CD4-positive, alpha-beta T cell treated with Interleukin-15 for 1 hour (primary cell): ENCODE data around the gene EYA4.
"Not testable (repeated sequence)": the region's sequence is repeated elsewhere in the genome, so short reads cannot be mapped to it uniquely, and the experiment has no call there.

ENCODE experiments used
- DNase-seq: peaks from one replicate; pipeline ENCODE4 v3.0.0-alpha.2; 2020

Gene EYA4

GRCh38 chr6:133353061-133353460 is 111.9 kb downstream of the EYA4 start:
- no peak for DNase-seq

DNA sequence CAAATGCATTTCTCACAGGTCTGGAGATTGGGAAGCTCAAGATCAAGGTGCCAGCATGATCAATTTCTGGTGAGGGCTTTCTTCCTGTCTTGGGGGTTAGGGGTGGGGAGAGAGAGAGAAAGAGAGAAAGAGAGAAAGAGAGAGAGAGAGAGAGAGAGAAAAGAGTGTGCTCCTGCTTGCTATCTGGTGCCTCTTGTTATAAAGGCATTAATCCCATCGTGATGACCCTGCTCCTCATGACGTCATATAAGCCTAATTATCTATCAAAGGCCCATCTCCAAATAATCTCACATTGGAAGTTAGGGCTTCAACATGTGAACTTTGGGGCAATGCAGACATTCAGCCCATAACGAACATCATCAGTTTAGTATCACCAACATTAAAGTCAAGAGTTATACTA is 114.8 kb downstream of the EYA4 start:
- no peak for DNase-seq

DNA sequence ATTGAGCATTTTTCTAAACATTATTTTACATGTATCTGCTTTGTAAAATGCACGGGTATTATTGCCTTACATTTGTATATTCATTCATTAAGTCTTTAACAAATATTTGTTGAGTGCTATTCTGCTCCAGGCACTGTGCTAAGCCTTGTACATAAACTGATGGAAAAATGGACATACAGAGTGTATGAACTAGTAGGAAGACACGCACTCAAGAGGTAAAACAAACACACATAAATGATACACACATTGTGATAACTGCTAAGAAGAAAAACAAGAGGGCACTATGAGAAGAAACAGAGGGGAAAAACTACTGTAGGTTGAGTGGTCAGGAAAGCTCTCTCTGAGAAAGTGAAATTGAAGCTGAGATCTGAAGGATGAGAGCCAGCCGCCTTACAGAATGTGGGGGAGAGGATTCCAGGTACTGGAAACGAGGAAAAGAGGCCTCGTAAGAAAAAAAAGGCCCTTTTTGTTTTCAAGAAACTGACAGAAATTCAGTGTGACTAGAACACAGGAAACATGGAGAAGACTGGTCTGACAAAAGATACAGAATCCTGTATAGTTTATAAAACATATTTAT is 117.5 kb downstream of the EYA4 start:
- no peak for DNase-seq

- DNase-seq = no peak
Measured at GRCh38 chr6:133359256-133359655, 118.1 kb downstream of the EYA4 start.

GRCh38 chr6:133359760-133360159 is 118.6 kb downstream of the EYA4 start:
- no peak for DNase-seq

- no peak for DNase-seq
Measured at GRCh38 chr6:133360194-133360593, 119.0 kb downstream of the EYA4 start.

DNA sequence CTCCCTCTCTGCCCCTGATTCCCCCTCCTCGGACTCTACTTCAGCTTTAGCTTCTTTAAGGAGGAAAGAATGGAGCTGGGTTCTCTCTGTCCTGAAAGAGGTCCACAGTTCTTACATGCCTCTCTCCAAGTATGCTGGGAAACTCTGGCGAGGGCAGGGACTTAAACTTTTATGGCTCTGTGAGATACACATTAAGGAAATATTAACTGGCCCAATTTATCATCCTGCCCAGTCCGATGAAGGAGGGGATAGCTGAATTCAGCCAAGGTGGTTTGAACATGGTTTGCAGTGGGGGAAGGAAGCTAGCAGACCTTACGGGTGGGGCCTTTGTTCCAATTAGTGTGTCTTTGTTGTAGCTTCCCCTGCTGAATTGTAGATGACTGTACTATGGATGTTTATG is 121.7 kb downstream of the EYA4 start:
- DNase-seq = no peak

- no peak for DNase-seq
Measured at GRCh38 chr6:133368664-133369063, 127.5 kb downstream of the EYA4 start.

- no peak for DNase-seq
Measured at GRCh38 chr6:133369773-133370272, 128.7 kb downstream of the EYA4 start.

DNA sequence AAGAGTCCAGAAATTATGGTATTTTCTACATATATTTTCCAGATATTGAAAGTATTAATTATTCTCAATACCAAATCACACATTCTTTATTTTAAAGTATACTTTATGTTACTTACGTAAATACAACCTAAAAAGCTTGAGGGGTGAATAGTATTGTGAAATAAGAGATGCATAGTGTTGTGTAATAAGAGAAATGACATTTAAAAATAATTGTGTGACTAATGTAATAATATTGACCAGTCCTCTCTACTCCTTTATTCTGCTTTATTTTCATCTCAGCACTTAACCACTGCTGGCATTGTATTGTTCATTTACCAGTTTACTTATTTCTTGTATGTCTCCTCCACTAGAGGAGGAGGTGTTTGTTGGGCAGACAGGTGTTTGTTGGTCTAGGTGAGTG is 135.6 kb downstream of the EYA4 start:
- no peak for DNase-seq

DNA sequence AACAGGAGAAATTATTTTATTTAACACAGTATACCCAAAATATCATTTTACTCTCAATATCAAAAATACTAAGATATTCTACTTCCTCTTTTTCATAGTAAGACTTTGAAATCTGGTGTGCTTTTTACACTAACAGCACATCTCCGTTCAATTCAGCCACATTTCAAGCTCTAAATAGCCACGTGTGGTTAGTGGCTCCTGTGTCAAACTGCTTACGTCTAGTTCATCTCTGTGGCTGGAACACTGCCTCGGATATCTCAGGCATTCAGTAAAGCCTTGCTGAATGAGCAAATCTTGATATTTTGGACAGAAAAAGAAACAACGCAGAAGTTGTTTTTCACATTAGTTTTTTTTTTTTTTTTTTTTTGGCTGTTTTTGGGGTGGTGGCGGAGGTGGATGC is 136.1 kb downstream of the EYA4 start:
- DNase-seq = no peak

DNA sequence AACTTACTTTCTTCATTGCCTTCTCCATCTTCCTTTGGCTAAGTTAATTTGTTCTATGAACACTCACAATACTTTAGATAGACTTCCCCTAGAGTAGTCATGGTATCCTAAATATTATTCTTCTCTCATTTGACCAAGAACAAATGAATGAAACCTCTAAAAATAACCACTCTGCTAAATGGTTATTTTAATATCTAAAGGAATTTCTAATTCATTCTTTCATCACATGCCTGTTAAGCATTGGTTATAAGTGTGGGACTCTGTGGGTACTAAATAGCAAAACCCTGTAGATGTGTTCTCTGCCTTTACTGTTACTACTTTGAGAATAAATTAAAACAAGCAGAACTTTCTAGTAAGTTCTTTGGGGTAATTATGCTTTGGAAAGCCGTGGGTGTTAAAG is 138.9 kb downstream of the EYA4 start:
- no peak for DNase-seq

- no peak for DNase-seq
Measured at GRCh38 chr6:133380723-133381122, 139.6 kb downstream of the EYA4 start.

- DNase-seq = no peak
Measured at GRCh38 chr6:133388731-133389130, 147.6 kb downstream of the EYA4 start.

DNA sequence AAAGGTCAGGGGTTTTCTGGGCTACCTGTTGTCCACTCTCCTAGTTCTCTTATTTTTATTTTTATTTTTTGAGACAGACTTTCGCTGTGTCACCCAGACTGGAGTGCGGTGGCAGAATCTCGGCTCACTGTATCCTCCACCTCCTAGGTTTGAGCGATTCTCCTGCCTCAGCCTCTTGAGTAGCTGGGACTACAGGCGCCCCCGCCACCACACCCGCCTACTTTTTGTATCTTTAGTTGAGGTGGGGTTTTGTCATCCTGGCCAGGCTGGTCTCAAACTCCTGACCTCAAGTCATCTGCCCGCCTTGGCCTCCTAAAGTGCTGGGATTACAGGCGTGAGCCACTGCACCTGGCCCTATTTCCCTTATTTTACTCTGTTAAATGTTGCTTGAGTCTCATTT is 149.0 kb downstream of the EYA4 start:
- no peak for DNase-seq

GRCh38 chr6:133392015-133392414 is 150.9 kb downstream of the EYA4 start:
- no peak for DNase-seq

- DNase-seq = no peak
Measured at GRCh38 chr6:133392641-133393040, 151.5 kb downstream of the EYA4 start.

DNA sequence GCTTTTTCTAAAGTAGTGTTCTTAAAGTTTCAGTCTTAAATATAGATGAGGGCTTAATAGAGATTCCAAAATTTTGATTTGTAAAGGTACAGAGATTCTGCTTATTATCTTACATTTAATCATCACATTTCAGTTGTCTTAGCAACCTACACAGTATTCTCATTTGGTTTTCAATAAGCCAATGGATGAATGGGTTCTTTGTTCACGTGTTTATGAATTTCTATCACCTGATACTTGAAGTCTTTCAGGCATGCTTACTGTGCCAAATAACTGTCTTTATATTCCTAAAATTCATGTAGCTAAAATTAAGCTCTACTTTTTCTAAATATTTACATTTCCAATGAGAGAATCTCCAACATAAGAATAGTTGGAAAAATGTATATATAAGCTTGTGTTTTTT is 152.7 kb downstream of the EYA4 start:
- no peak for DNase-seq

GRCh38 chr6:133394630-133395029 is 153.5 kb downstream of the EYA4 start:
- DNase-seq = no peak

DNA sequence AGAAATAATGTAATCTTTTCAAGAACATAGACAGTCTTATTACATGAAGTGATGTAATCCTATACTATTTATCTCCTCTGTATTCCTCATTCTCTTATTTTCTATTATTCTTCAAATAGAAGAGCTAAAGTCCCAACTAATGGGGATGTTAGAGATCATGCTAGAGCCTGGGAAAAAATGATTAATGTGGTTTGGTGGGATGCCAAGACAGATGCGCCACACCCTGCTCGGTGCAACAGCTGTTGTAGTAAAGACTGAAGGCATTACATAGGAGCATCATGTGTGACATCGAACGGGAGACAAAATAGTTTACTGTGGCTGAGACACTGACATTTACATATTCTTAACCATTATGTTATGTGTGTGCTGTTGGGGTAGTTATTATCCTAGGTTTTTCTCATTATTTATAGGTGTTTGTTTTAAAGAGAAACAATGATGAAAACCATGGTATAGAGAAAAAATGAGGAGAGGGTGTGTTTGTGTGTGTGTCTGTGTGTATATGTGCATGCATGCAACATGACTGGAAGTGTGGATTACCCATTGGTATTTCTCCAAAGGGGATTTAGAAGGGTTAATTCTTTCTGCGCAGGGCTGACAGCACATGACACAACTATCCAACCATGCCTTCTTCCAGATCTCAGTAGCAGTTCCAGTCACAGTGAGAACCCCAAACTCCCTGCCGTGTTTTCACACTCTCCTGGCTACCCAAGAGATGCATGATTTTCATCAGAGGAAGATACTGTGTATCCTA is 155.3 kb downstream of the EYA4 start:
- DNase-seq = no peak

- DNase-seq = no peak
Measured at GRCh38 chr6:133396984-133397348, 155.8 kb downstream of the EYA4 start.

- not testable (repeated sequence) for DNase-seq
Measured at GRCh38 chr6:133397601-133398000, 156.4 kb downstream of the EYA4 start.

- no peak for DNase-seq
Measured at GRCh38 chr6:133399426-133399825, 158.3 kb downstream of the EYA4 start.

GRCh38 chr6:133404151-133404550 is 163.0 kb downstream of the EYA4 start:
- no peak for DNase-seq

GRCh38 chr6:133404728-133405127 is 163.6 kb downstream of the EYA4 start:
- DNase-seq = no peak
